ENCODE data around the gene VCAN. TPM values are rescaled to one million over a fixed set of nuclear protein-coding genes. Genes with fewer than 3 reads are reported as not detected.

Gene VCAN
- total and polyA plus RNA-seq, 2 of the 4 experiments (the other 2 are of a cell fraction): 45.3 to 158 TPM

DNA sequence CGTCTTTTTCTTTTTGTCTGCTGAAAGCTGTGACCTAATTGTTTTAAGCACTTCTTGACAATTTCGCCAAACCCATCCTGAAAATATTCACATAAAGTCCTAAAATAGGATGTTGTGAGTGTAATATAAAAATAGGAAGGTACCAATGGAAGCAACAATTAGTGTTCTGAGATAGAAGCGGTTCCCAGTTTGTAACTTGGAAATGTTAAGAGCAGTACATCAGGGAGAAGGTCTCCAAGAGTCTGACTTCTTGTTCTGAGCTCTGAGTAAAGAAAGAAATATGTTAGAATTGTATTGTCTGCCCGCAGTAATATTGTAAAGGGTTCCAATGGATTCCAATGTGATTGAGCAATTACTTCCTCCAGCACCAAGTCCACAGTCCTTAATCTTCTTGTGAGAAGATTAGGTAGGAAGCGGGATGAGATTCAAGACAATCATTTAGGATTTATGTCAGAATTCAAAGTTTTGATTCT is 3.9 kb downstream of the VCAN start:
- H2BK15ac ChIP-seq (ENCODE audit: low read depth, low read length): peak overlapping the region; percentile 53
- H2AK9ac ChIP-seq (replicated peaks; ENCODE audit: low read depth, low read length, poor library complexity): no peak overlapping the region
- peak; percentile 92 for DNase-seq
- peak overlapping the region; percentile 83 to 90 for H4K8ac ChIP-seq (ENCODE audit: low read depth in 2 of 2, low read length in 2 of 2)
- H3K23ac ChIP-seq (ENCODE audit: low read depth, low read length): peak overlapping the region; percentile 91
- no TSS peak for BruUV-seq (replicated peaks)
- 0 out of 2 replicates have a peak, but pooled peaks cover 4% of the 10 kb centered on the region for H4K20me1 ChIP-seq (ENCODE audit: insufficient read depth, low read length)
- peak overlapping the region; percentile 93; the same call in 1 of the 2 replicates for H3K4ac ChIP-seq (ENCODE audit: low read depth, low read length)
- dilution Hi-C loops (cut with HindIII; ENCODE audit: low sequenced_read_pairs, unreplicated experiment): no loop called here
- ATAC-seq (ENCODE audit: low read depth): peak; percentile 5
- H3K4me2 ChIP-seq (ENCODE audit: low read depth, low read length): peak overlapping the region; percentile 77
- no peak overlapping the region for H2AFZ ChIP-seq (replicated peaks; ENCODE audit: low read length, poor library complexity)
- H3K36me3 ChIP-seq (ENCODE audit: control insufficient read depth, insufficient read depth, low read length): no peaks in the 10 kb centered on the region; the same call in 1 of the 2 replicates
- peak overlapping the region; percentile 84 for H2BK120ac ChIP-seq (ENCODE audit: low read depth, low read length)
- TF ChIP-seq RCOR1 (IDR thresholded peaks at IDR 0.05; ENCODE audit: insufficient replicate concordance, low read length) (no peak), RAD21 (IDR thresholded peaks at IDR 0.05; ENCODE audit: low read length) (no peak), CEBPB (IDR thresholded peaks at IDR 0.05; ENCODE audit: low read depth, low read length) (peak; percentile 98), MXI1 (IDR thresholded peaks at IDR 0.05; ENCODE audit: borderline replicate concordance, low read depth, low read length) (no peak), POLR2A (IDR thresholded peaks at IDR 0.05; ENCODE audit: low read depth, low read length) (0 out of 2 replicates have a peak, but pooled peaks have one; percentile 8)
- TF ChIP-seq, protein P1, sequence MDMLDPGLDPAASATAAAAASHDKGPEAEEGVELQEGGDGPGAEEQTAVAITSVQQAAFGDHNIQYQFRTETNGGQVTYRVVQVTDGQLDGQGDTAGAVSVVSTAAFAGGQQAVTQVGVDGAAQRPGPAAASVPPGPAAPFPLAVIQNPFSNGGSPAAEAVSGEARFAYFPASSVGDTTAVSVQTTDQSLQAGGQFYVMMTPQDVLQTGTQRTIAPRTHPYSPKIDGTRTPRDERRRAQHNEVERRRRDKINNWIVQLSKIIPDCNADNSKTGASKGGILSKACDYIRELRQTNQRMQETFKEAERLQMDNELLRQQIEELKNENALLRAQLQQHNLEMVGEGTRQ (IDR thresholded peaks at IDR 0.05; ENCODE audit: low read depth, low read length): no peak
- H4K91ac ChIP-seq (ENCODE audit: insufficient read depth, low read depth, low read length): peak overlapping the region; percentile 93
- H2BK20ac ChIP-seq (ENCODE audit: low read depth, low read length): peak overlapping the region; percentile 85
- H3K27me3 ChIP-seq (ENCODE audit: control insufficient read depth, insufficient read depth, low read length): no peaks in the 10 kb centered on the region
- H3K14ac ChIP-seq (replicated peaks; ENCODE audit: low read depth, low read length): peak overlapping the region; percentile 83
- H3K9ac ChIP-seq (ENCODE audit: low read depth, low read length): peak overlapping the region; percentile 86; the same call in 1 of the 2 replicates
- H3K4me1 ChIP-seq (ENCODE audit: control insufficient read depth, insufficient read depth, low read length): peaks cover 3% of the 10 kb centered on the region
- H2AK5ac ChIP-seq (ENCODE audit: low read depth, low read length): peak overlapping the region; percentile 40; the same call in 1 of the 2 replicates
- intact Hi-C loops (cut with micrococcal nuclease): loop anchor here (2.0 kb wide), 1 partner anchor 41 kb away; no protein-coding TSS in a partner anchor
- peak overlapping the region; percentile 97; the same call in 1 of the 2 replicates for H3K18ac ChIP-seq (ENCODE audit: low read depth, low read length)
- in situ Hi-C loops (cut with MboI; ENCODE audit: low sequenced_read_pairs): loop anchor here (10.0 kb wide), 2 partner anchors 1121 to 1161 kb away; no protein-coding TSS in a partner anchor
- WGBS, 2 experiments (ENCODE audit: extremely low coverage in 2 of 2, insufficient read length in 1 of 2): 0% methylated on average over 1 of the region's 5 CpGs; no CpG with 5 or more reads in 1 of the 2 experiments
- peak overlapping the region; percentile 82; the same call in 1 of the 2 replicates for H3K27ac ChIP-seq (ENCODE audit: insufficient read depth, low read length)
- ChIA-PET POLR2A (ENCODE audit: unreplicated experiment) (interaction anchor here (0.6 kb wide), 1 partner anchor 78 kb away, joined by 4 read pairs; no protein-coding TSS in a partner anchor), CTCF (interaction anchor here (0.7 to 1.0 kb wide), 2 partner anchors 10 to 834 kb away, joined by 3 to 4 read pairs; no protein-coding TSS in a partner anchor)
- H3K56ac ChIP-seq (ENCODE audit: extremely low read depth, insufficient read depth, low read length): peak overlapping the region; percentile 76
- peak overlapping the region; percentile 56; the same call in 1 of the 2 replicates for H3K4me3 ChIP-seq (ENCODE audit: insufficient read depth, low read depth, low read length)
- peaks cover 10 to 41% of the 10 kb centered on the region in 2 experiments; a peak in 3 of 4 replicates for H3K79me1 ChIP-seq (ENCODE audit: low read depth in 1 of 2, low read length in 2 of 2)
- H4K5ac ChIP-seq (ENCODE audit: low read depth, low read length): peak overlapping the region; percentile 82; the same call in 1 of the 2 replicates
- H3K9me3 ChIP-seq (ENCODE audit: control insufficient read depth, insufficient read depth, low read length): no peaks in the 10 kb centered on the region
- H3K9me1 ChIP-seq (ENCODE audit: insufficient read depth, low read length): no peaks in the 10 kb centered on the region
- peak overlapping the region; percentile 84 for H2BK5ac ChIP-seq (ENCODE audit: low read depth, low read length, poor library complexity, severe bottlenecking)

All from IMR-90 (cell line).